SK-N-SH (cell line): ENCODE results near the gene CHCHD6.

Experiments
- EP300 ChIP-seq, 2 experiments: IDR thresholded peaks; 2 replicates each; pipeline versions ENCODE4 v1.4.0 to v1.6.1; 2012; ENCODE audit warnings: borderline replicate concordance in 1 of 2, low read depth in 1 of 2, low read length in 1 of 2
- FOXJ3 ChIP-seq: sonication (generic); formaldehyde crosslinking; IDR thresholded peaks from 2 replicates; pipeline ENCODE4 v1.5.1; 2020; ENCODE audit warnings: mild to moderate bottlenecking, missing genetic modification reagents
- JUND ChIP-seq: IDR thresholded peaks from 2 replicates; pipeline ENCODE4 v1.4.0; 2012

DNA sequence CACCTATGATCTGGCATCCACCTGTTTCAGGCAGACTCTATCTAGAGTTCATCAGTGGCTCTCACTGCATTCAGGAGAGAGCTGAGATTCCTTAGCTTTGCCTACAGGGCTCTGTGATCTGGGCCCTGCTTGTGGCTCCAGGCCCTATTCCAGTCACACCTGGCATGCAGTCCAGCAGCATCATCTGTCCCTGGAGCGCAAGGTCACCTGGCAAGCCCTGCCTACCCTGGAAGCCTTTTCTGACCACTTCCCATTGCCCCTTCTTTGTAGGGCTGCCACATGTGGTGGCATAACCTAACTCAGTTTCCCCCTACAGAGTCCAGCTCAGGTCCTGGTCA is 163.8 kb downstream of the CHCHD6 start:
- TF ChIP-seq JUND (no peak), EP300 (IDR thresholded peaks at IDR 0.05; ENCODE audit: borderline replicate concordance in 1 of 2, low read depth in 1 of 2, low read length in 1 of 2) (no peak), FOXJ3 (no peak)
